Immature natural killer cell (primary cell): ENCODE results near the gene MYO9A. TPM values are rescaled to one million over a fixed set of nuclear protein-coding genes. Genes with fewer than 3 reads are reported as not detected.

Experiments
- DNase-seq, 3 donors: peaks; one replicate each; pipeline ENCODE4 v3.0.0; 2022; ENCODE audit warnings: mixed read lengths in 1 of 3
- H3K27ac Mint-ChIP-seq, 6 donors: one replicate each; pipeline ENCODE4 v1.8.0; 2020; ENCODE audit warnings: mixed read lengths in 6 of 6, mild to moderate bottlenecking in 5 of 6, inconsistent platforms in 4 of 6, moderate library complexity in 3 of 6
- H3K27me3 Mint-ChIP-seq, 3 donors: one replicate each; pipeline ENCODE4 v1.8.0; 2020 to 2021; ENCODE audit warnings: low read depth in 3 of 3, mild to moderate bottlenecking in 3 of 3, mixed read lengths in 3 of 3, moderate library complexity in 3 of 3, inconsistent platforms in 1 of 3
- H3K36me3 Mint-ChIP-seq, 3 donors: one replicate each; pipeline ENCODE4 v1.8.0; 2020; ENCODE audit warnings: mixed read lengths in 3 of 3, inconsistent platforms in 2 of 3, mild to moderate bottlenecking in 2 of 3
- H3K4me1 Mint-ChIP-seq, 2 donors: one replicate each; pipeline ENCODE4 v1.8.0; 2020; ENCODE audit warnings: inconsistent platforms in 2 of 2, mild to moderate bottlenecking in 2 of 2, mixed read lengths in 2 of 2, moderate library complexity in 1 of 2
- H3K4me3 Mint-ChIP-seq, 5 donors: one replicate each; pipeline ENCODE4 v1.8.0; 2020; ENCODE audit warnings: mild to moderate bottlenecking in 5 of 5, mixed read lengths in 5 of 5, inconsistent platforms in 3 of 5, moderate library complexity in 3 of 5
- H3K9me3 Mint-ChIP-seq, 6 donors: one replicate each; pipeline ENCODE4 v1.8.0; 2020; ENCODE audit warnings: mild to moderate bottlenecking in 6 of 6, mixed read lengths in 6 of 6, inconsistent platforms in 4 of 6, moderate library complexity in 3 of 6
- polyA plus RNA-seq, 3 donors: library from polyadenylated mRNA; unstranded; fragments of 300-500 nt; fragmentation: Illumina TruSeq; gene quantifications; one replicate each; pipeline ENCODE4 v1.2.3, GENCODE V29; 2021

MYO9A gene
- polyA plus RNA-seq, 3 donors from 2014 or later = 6.3 to 15.6 (median 9.5) TPM

DNA sequence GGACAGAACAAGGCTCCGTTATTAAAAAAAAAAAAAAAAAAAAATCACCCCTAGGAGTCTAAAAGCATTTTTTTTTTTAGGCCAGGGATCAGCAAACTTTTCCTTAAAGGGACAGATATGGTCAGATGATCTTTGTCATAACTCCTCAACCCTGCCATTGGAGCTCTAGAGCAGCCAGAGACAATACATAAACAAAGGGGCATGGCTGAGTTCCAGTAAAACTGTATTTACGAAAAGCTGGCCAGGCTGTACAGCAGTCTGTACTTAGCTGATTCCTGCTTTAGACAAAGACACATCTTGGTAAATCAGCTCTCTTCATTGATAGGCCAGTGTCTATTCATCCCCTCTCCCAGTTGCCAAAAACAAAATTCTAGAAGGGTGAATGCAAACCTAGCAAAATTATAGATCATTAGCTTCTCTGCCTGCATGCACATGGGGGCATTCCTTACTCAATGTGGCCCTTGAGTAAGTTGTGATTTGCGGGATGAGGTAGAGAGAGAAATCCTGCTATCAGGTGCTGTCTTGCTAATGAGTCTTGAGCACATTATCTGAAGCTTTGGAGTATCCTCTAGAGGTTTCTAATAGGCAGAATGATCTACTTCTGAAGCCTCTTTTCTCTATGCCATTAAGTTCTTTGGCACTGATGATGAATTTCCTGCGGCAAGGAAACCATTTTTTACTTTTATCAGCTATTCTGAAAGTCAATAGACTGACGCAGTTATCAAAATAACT, 35.5 kb upstream of the MYO9A start:
- Mint-ChIP-seq H3K27ac (no peak overlapping the region), H3K36me3 (no peaks in the 10 kb centered on the region)

DNA sequence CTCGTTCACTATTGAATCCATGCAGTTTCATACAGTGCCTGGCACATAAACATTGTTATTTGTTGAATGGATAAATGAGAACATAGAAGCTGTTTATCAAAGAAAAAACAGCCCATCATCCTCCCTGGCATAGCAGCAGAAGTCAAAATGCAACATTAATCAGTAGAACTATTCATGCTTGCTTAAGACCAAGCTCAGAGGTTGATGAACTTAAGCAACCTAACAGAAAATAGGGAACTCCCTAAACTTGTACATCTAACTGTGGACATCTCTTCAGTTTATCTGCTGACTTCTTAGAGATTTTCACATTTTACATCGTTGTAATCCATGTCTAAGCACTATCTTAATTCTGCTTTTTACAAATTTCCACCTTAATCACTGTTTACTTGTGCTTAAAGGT, 29.5 kb upstream of the MYO9A start:
- Mint-ChIP-seq H3K36me3 (no peaks in the 10 kb centered on the region), H3K27me3 (peaks cover 0 to 5% (median 3%) of the 10 kb centered on the region in 3 donors), H3K27ac (no peak overlapping the region), H3K4me1 (no peaks in the 10 kb centered on the region), H3K4me3 (no peak overlapping the region), H3K9me3 (no peaks in the 10 kb centered on the region)
- no peak for DNase-seq

More for the DNA sequence above, 35.5 kb upstream of the MYO9A start:
- DNase-seq = no peak
- peaks cover 0 to 4% (median 1%) of the 10 kb centered on the region in 3 donors for H3K27me3 Mint-ChIP-seq
- H3K9me3 Mint-ChIP-seq = no peaks in the 10 kb centered on the region
- H3K4me1 Mint-ChIP-seq = peaks cover 4 to 8% of the 10 kb centered on the region in 2 donors
- H3K4me3 Mint-ChIP-seq = no peak overlapping the region

DNA sequence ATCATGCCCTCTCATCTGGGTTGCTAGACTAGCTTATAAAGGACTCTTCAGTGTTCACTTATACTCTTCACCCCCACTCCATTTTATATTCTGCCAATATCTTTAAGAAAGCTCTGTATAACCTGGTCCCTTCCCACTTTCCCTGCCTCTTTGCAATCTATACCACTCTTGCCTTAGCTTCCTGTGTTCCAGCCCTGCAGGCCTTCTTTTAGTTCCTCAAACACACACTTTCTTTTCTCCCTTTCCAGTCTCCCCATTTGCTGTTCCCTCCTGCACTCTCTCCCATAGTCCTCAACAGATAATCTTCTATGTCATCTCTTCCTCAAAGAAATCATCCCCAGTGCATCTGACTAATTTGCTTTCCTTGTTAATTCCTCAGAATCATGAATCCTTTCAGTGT, 29.0 kb upstream of the MYO9A start:
- DNase-seq = no peak
- Mint-ChIP-seq H3K27me3 (peaks cover 0 to 5% (median 3%) of the 10 kb centered on the region in 3 donors), H3K4me3 (no peak overlapping the region), H3K9me3 (no peaks in the 10 kb centered on the region), H3K36me3 (no peaks in the 10 kb centered on the region), H3K4me1 (no peaks in the 10 kb centered on the region), H3K27ac (no peak overlapping the region)

DNA sequence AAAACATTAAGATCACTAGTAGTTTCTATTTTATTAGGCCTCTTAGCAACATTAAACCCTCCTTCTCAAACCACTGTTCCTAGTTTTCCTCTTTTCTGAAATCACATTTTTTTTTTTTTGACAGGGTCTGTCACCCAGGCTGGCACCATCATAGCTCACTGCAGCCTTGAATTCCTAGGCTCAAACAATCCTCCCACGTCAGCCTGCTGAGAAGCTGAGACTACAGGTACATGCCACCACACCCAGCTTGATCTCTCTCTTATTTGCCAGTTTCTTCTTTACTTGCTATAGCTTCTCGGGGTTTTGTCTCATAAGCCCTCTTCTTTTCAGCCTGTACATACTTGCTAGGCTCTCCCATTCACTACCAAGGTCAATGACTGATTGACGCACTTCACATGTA, 28.3 kb upstream of the MYO9A start:
- H3K4me1 Mint-ChIP-seq = peaks cover 0 to 6% of the 10 kb centered on the region in 2 donors
- H3K9me3 Mint-ChIP-seq = no peaks in the 10 kb centered on the region
- peaks cover 0 to 5% (median 1%) of the 10 kb centered on the region in 3 donors for H3K27me3 Mint-ChIP-seq
- H3K36me3 Mint-ChIP-seq = no peaks in the 10 kb centered on the region
- DNase-seq = no peak
- H3K4me3 Mint-ChIP-seq = no peak overlapping the region
- no peak overlapping the region for H3K27ac Mint-ChIP-seq

DNA sequence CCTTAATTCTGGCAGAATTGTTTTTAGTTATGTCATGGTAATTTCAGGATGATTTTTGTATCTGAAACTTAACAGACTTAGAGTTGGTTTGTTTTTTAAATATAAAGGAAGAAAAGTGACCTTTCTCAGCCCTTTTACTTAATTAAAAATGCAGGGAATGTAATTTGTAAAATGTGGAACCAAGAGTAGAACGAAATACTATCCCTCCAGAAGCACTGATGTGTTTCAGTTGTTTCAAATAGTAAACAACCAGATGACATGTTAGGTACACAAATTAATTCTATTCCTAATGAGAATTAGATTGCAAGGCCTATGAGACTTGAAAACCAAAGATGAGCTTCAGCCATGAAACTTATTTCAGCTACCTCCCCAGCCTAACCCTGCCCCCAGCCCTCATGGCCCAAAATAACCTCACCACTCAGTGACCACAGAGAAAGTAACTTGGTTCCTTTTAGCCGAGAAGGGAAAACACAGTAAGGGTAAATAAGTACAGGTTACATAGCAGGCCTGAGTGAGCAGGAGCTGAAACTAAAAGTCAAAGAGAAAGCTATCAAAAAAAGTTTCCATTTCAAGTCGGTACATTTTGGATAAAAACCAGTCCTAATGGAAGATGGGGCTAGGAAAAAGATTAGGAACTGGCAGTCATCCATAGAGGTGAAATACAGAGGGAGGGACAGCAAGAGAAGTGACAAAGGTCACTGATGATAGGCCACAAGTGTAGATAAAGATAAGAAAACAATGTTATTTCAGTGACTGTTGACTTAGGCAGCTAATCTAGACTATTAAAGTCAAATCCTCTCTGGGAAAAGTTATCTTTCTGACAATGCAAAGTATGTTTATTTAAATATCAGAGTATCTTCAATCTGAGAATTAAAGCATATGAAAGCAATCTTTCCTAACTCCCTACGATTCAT, 23.5 kb upstream of the MYO9A start:
- Mint-ChIP-seq H3K27ac (peak overlapping the region in 3 of 6 donors; percentile 8 to 75 (median 56)), H3K27me3 (peaks cover 0 to 7% (median 0%) of the 10 kb centered on the region in 3 donors), H3K4me3 (peak overlapping the region in 1 of 5 donors; percentile 40), H3K36me3 (no peaks in the 10 kb centered on the region), H3K9me3 (no peaks in the 10 kb centered on the region), H3K4me1 (peaks cover 0 to 7% of the 10 kb centered on the region in 2 donors)
- DNase-seq = no peak

DNA sequence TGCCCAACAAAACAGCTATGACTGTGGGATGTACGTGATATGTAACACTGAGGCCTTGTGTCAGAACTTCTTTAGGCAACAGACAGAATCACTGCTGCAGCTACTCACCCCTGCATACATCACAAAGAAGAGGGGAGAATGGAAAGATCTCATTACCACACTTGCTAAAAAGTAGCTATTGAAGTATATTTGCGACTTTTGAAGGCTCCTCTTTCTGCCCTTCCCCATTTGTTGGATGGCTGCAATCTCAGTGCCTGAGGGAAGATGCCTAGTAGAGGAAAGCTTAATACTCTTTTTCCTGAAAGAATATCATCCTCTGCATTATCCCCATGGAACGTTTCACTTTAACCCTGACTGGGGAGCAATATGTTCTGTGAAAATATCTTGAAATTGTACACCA, 22.1 kb upstream of the MYO9A start:
- H3K36me3 Mint-ChIP-seq = no peaks in the 10 kb centered on the region
- DNase-seq = no peak
- H3K27me3 Mint-ChIP-seq = peaks cover 0 to 7% (median 0%) of the 10 kb centered on the region in 3 donors
- no peak overlapping the region for H3K27ac Mint-ChIP-seq
- no peaks in the 10 kb centered on the region for H3K9me3 Mint-ChIP-seq
- no peak overlapping the region for H3K4me3 Mint-ChIP-seq
- H3K4me1 Mint-ChIP-seq = peaks cover 0 to 7% of the 10 kb centered on the region in 2 donors

DNA sequence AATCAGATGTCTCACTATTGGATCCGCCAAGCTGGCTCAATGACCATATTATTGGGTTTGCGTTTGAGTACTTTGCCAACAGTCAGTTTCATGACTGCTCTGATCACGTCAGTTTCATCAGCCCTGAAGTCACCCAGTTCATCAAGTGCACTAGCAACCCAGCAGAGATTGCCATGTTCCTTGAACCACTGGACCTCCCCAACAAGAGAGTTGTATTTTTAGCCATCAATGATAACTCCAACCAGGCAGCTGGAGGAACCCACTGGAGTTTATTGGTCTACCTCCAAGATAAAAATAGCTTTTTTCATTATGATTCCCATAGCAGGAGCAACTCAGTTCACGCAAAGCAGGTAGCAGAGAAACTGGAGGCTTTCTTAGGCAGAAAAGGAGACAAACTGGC, 21.7 kb upstream of the MYO9A start:
- DNase-seq = no peak
- Mint-ChIP-seq H3K36me3 (no peaks in the 10 kb centered on the region), H3K4me1 (peaks cover 0 to 7% of the 10 kb centered on the region in 2 donors), H3K4me3 (no peak overlapping the region), H3K9me3 (no peaks in the 10 kb centered on the region), H3K27me3 (peaks cover 0 to 6% (median 0%) of the 10 kb centered on the region in 3 donors), H3K27ac (no peak overlapping the region)

DNA sequence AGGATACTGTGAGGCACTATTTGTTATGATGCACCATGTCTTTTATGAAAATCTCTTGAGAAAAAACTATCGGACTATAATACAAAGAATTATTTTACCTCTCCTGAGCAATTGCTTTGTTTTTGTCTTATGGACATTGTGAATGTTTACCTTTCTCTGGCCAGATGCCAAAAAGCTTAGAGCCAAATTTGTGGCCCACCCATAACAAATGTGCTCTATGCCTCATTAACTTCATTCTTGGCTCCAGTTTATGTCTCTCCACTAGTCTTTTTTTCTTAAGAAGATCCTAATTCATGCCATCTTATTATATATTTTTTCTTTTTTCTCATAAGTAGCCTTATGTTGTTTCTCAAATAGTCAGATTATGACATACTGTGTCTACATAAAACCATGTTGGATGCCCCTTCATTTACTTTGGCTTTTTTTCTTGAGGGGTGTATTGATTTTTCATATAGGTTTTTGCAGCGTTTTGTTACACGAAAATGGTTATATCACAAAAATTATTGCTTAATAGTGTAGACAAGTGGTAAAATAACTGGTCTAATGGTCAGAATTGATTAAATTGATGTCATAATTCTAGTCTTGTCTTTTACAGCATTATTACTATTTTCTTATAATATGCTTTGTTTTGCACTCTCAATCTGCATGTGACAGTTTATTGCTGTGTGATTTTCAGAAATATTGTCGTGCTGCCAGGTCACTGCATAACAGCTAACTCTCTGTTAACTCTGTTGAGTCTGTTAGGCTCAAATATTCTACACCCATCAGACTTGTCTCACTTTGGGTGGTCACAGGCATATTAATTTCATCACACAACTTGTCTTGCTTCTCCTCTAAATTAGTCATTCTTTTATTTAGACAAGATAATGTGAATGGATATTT, 18.5 kb upstream of the MYO9A start:
- DNase-seq = no peak
- Mint-ChIP-seq H3K36me3 (no peaks in the 10 kb centered on the region), H3K27ac (no peak overlapping the region)

DNA sequence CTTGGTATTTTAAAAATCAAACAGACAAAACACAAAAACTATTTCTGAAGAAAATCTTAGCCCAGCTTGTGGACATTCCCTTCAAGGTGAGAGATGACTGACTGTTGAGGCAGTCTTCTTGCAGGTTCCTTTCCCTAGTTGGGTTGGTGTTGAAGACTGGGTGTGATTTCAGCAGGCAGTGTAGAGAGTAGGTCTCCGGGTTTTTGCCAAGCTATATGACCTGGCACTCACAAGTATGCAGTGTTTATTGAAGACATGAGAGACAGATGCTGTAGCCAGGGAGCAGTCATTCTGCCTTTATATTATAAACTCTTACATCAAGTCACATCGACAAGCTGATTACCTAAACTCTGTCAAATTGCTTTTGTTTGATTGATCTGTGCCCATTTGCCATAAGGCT, 17.8 kb upstream of the MYO9A start:
- no peak for DNase-seq
- Mint-ChIP-seq H3K4me3 (no peak overlapping the region), H3K36me3 (no peaks in the 10 kb centered on the region), H3K27me3 (peaks cover 0 to 2% (median 0%) of the 10 kb centered on the region in 3 donors), H3K4me1 (no peaks in the 10 kb centered on the region), H3K9me3 (no peaks in the 10 kb centered on the region), H3K27ac (no peak overlapping the region)

More for the DNA sequence above, 18.5 kb upstream of the MYO9A start:
- no peaks in the 10 kb centered on the region for H3K9me3 Mint-ChIP-seq
- H3K4me3 Mint-ChIP-seq = no peak overlapping the region
- H3K27me3 Mint-ChIP-seq = peaks cover 0 to 2% (median 0%) of the 10 kb centered on the region in 3 donors
- H3K4me1 Mint-ChIP-seq = peaks cover 0 to 3% of the 10 kb centered on the region in 2 donors

DNA sequence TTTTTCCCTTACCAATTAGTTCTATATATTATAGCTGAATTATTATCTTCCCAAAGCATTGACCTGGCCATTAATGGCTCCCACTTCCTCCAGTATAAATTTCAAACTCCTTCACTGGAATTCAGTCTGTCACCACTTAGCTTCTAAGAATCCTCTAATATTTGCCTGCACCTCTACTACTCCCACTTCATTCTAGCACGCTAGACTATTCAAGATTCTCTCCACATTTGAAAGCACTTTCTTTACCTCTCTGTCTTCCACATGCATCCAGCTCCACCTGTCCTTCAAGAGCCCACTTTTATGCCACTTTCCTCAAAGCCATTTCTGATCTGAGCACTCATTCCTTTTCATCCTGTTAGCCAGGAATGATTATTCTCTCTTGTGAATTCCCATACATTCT, 15.3 kb upstream of the MYO9A start:
- H3K4me1 Mint-ChIP-seq = no peaks in the 10 kb centered on the region
- no peaks in the 10 kb centered on the region for H3K36me3 Mint-ChIP-seq
- no peak overlapping the region for H3K4me3 Mint-ChIP-seq
- H3K9me3 Mint-ChIP-seq = no peaks in the 10 kb centered on the region
- peak overlapping the region in 1 of 6 donors; percentile 13 for H3K27ac Mint-ChIP-seq
- no peak for DNase-seq
- H3K27me3 Mint-ChIP-seq = peaks cover 0 to 2% (median 2%) of the 10 kb centered on the region in 3 donors

DNA sequence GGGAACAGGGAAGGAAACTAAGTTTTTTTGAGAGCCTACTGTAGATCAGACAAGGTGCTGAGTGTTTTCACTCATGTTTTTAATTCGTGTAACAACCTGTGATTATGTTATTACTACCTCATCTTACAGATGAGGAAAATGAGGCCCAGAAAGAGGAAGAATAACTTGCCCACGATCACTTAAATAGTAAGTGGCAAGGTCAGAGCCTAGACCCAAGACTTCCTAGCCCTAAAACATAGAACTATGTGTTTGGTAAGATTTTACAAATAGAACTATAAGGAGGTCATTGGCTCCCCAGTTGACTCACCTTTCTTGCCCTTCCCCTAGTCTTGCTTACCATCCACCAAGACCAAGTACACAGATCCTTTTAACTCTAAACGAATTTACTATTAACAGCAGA, 14.0 kb upstream of the MYO9A start:
- Mint-ChIP-seq H3K27ac (no peak overlapping the region), H3K36me3 (no peaks in the 10 kb centered on the region), H3K4me3 (no peak overlapping the region), H3K27me3 (peaks cover 0 to 2% (median 0%) of the 10 kb centered on the region in 3 donors), H3K9me3 (no peaks in the 10 kb centered on the region), H3K4me1 (no peaks in the 10 kb centered on the region)
- no peak for DNase-seq

DNA sequence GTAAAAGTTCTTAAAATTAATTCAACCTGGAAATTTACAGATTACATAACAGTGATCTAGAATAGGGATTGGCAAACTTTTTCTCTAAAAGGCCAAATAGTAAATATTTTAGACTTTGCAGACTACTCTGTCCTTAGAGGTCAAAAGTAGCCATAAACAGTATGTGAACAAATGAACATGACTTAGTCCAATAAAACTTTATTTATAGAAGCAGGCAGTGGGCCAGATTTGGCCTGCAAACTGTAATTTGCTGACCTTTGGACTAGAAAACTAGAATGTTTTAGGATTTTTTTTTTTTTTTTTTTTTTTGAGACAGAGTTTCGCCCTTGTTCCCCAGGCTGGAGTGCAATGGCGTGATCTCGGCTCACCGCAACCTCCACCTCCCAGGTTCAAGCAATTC, 12.3 kb upstream of the MYO9A start:
- DNase-seq = no peak
- no peak overlapping the region for H3K27ac Mint-ChIP-seq
- peaks cover 0 to 2% (median 0%) of the 10 kb centered on the region in 3 donors for H3K27me3 Mint-ChIP-seq
- H3K36me3 Mint-ChIP-seq = no peaks in the 10 kb centered on the region
- no peaks in the 10 kb centered on the region for H3K9me3 Mint-ChIP-seq
- no peaks in the 10 kb centered on the region for H3K4me1 Mint-ChIP-seq
- H3K4me3 Mint-ChIP-seq = no peak overlapping the region

DNA sequence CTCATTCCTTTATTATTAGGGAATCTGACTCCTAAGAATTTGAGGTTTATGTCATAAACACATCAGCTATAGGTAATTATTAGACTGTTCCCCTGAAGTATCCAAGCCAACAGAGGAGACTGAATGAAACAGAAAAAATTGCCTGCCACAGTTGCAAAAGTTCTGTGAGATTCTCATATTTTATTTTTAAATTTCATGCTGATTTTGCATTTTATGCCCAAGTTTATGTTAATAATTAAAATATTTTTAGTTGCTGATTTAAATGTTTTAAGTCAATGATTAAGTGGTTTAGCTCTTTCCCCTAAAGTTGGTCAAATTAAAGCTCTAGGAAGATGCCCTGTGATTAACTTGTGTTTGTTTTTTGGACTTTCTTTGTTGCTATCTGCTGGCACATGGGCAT, 10.4 kb upstream of the MYO9A start:
- no peak for DNase-seq
- H3K27me3 Mint-ChIP-seq = peaks cover 0 to 2% (median 0%) of the 10 kb centered on the region in 3 donors
- no peak overlapping the region for H3K4me3 Mint-ChIP-seq
- no peaks in the 10 kb centered on the region for H3K36me3 Mint-ChIP-seq
- no peak overlapping the region for H3K27ac Mint-ChIP-seq
- no peaks in the 10 kb centered on the region for H3K4me1 Mint-ChIP-seq
- no peaks in the 10 kb centered on the region for H3K9me3 Mint-ChIP-seq
